HG03139 (cell line): Measurements from ENCODE around the gene RASA4.
"Not testable (repeated sequence)": the region's sequence is repeated elsewhere in the genome, so short reads cannot be mapped to it uniquely, and the experiment has no call there.

Experiments used
- ATAC-seq: cut with Tn5 transposase; IDR thresholded peaks from one replicate; pipeline ENCODE4 v1.9.1; 2021; ENCODE audit not compliant: unreplicated experiment

Gene RASA4

DNA sequence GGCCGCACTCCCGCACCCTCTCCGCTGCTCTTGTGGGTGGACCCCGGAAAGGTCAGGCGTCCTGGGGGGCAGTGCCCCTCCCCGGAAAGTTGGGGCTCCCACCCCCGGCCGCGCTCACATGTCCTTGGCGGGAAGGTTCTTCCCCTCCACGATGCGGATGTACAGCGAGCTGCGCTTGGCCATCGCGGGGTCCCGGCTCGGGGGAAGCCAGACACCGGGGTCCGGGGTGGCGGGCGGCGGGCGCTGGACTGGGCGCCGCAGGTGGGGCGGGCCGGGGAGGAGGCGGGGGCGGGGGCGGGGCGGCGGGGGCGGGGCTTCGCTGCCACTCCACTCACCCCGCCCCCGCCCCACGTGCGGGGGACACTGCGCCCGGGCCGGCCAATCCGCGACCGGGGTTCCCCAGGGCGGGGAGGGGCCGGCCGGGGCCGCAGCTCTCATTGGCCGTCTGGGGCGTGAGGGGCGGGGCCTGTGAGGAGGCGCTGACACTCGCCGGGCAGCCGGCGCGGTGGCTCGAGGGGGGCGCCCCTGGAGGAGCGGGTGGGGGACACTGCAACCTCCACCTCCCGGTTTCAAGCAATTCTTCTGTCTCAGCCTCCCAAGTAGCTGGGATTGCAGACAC is at the start of gene RASA4:
TSS of gene RASA4 (minus strand) at position 250 of the 619 bp plus-strand sequence. CDS start at position 183, 67 bp downstream.
- ATAC-seq: peak; percentile 69

DNA sequence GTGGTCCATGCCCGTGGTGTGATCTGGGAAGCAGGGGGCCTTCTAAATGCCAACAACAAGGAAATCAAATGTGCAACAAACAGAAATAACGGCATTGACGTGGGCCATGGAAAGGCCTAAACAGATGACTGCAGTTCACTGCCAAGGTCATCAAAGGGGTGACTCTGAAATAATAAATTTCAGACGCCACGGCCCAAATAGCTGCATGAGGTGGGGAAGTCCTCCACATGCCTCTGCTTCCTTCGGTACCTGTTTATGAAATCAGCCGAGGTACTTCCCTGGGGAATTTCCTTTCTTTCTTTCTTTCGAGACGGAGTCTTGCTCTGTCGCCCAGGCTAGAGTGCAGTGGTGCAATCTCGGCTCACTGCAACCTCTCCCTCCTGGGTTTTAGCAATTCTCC is 48.2 kb upstream of the RASA4 start:
- ATAC-seq: not testable (repeated sequence)

DNA sequence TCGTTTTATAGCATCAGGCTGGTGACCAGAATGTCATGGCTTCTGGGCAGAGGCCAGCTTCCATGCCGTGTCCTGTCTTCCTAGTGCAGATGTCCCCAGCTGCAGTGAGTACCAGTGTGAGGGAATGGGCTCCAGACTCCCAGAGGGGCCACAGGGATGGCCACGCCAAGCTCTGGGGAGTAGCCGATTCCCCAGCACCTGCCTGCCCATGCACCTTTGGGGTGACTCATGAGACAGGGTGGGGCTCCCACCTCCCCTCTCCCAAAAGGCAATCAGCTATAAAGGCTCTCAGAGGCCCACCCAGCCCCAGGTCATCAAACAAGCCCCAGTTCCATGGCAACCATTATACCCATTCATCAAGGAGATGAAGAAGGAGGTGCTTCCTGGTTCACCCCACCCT is 33.4 kb upstream of the RASA4 start, which contains the start of gene SPDYE2B:
TSS of gene SPDYE2B (plus strand) at position 396 of the 400 bp plus-strand sequence. CDS start 2,030 bp downstream, outside the sequence.
- ATAC-seq: not testable (repeated sequence)

DNA sequence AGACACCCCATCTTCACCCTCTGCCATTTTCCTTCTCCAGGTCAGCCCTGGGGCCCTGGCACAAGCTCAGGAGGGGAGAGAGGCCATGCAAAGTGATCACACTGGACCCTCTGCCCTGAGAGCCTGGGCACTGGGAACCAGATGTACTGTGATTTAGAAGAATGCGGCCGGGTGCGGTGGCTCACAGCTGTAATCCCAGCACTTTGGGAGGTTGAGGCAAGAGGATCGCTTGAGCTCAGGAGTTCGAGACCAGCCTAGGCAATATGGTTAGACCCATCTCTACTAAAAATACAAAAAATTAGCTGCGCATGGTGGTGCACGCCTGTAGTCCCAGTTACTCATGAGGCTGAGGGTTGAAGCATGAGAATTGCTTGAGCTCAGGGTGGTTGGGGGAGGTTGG is 31.3 kb upstream of the RASA4 start:
- not testable (repeated sequence) for ATAC-seq

DNA sequence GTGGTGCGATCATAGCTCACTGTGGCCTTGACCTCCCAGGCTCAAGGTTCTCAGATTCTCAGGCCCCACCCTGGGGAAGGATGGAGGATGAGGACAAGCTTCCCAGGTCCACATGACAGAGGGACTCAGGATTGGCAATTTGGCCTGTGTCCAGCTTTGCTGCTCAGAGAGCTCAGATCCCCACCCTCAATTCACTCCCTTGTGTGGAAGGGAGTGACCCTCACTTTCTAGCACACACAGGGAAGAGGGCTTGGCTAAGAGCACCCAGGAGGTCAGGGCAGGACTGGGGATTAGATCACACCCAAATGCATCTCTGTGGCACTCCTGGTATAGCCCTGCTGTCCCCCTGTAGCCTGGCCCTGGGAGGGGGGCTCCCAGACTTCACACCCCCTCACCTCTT is 26.8 kb upstream of the RASA4 start:
- ATAC-seq: not testable (repeated sequence)

DNA sequence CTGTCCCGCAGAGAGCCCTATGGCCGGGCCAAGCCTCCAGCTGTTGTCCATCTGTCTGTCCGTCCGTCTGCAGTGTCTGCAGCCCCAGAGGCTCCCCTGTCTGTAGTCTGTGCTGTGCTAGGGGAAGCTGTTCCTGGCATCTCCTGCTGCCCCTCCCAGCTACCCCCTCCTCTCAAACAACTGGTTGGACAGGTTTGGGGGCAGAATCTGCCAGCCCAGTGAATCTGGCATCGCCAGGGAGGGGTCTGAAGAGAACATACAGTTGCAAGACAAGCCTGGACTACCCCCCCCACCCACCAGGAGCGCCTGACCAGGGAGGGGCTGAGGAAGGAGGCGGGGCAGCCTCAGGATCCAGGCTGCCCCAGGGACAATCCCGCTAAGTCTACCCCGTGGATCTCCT is 26.1 kb upstream of the RASA4 start, which contains the start of gene UPK3BL1:
TSS of gene UPK3BL1 (minus strand) at position 101 of the 400 bp plus-strand sequence. CDS start at position 51, 50 bp downstream.
- ATAC-seq: not testable (repeated sequence)

DNA sequence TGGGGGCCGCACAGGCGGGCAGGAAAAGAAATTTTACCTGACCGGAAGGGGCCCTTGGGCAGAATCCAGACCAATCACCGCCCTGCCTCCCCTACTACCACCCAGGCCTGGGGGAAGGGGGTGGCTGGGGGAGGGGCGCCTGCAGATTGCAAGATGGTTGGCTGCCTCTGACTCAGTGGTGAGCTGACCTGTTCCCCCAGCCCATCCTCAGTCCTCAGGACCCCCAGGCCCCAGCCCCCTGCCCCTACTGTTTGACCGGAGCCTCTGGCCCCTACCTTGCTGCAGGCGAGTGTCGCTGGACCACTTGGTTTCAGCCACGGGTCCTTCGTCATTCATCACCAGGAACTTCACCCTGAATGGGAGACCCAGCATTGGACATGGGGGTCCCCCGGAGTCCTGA is 22.3 kb upstream of the RASA4 start:
- not testable (repeated sequence) for ATAC-seq

DNA sequence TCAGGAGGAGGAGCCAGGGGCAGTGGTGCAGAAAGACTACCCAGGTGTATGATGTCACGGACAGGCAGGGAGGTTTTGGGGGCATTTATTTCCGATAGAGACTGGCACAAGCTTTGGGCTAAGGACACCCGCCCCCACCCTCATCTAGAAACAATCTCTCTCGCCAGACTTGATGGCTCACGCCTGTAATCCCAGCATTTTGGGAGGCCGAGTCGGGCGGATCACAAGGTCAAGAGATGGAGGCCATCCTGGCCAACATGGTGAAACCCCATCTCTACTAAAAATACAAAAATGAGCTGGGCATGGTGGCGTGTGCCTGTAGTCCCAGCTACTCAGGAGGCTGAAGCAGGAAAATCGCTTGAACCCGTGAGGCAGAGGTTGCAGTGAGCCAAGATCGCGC is 20.4 kb upstream of the RASA4 start:
- ATAC-seq: not testable (repeated sequence)

DNA sequence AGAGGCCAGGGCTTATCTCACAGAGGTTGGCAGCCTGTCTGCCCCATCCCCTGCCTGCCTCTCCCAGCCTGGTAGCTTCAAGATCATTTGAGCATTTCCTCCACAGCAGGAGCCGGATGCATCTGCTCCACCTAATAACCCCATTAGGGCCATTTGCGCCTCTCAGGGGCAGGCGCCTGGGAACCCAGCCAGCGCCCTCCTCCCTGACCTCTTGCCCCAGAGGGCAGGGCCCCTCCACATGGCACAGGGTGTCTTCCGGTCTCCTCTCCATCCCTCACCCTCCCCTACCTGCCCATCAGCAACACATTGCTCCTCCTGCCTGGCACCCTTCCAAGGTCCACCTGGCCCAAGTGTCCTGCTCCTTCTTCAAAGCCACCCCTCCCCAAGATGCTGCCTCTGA is 18.8 kb upstream of the RASA4 start:
- not testable (repeated sequence) for ATAC-seq

DNA sequence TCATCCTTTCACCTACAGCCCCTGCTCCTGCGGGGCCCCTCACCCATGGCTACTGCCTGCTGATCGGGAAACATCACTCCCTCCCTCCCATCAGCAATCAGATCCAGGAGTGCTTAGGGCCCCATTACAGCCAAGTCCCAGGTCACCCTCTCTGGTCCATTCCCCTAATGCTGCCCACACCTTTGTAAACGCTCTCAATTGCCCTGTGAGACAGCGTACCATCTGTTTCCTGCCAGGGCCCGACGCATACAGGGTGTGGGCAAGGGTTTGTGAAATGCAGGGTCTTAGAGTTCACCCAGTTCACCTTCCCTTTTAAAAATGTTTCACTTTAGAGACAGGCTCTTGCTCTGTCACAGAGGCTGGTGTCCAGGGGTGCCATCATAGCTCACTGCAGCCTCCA is 17.7 kb upstream of the RASA4 start:
- not testable (repeated sequence) for ATAC-seq

DNA sequence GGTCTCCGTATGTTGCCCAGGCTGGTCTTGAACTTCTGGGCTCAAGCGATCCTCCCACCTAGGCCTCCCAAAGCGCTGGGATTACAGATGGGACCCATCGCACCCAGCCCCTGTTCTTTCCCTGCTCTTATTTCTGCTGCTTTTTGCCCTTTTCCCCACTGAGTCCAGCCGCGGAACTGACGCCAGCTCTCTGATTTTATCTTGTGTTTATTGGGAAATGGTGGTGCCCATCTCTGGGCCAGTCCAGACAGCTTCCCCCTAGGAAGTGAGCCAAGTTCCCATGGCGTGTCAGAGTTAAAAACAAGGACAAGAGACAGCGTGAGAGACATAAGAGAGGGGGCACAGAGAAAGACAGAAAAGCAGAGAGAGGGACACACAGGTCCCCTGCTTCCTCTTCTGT is 14.1 kb upstream of the RASA4 start:
- ATAC-seq: not testable (repeated sequence)

DNA sequence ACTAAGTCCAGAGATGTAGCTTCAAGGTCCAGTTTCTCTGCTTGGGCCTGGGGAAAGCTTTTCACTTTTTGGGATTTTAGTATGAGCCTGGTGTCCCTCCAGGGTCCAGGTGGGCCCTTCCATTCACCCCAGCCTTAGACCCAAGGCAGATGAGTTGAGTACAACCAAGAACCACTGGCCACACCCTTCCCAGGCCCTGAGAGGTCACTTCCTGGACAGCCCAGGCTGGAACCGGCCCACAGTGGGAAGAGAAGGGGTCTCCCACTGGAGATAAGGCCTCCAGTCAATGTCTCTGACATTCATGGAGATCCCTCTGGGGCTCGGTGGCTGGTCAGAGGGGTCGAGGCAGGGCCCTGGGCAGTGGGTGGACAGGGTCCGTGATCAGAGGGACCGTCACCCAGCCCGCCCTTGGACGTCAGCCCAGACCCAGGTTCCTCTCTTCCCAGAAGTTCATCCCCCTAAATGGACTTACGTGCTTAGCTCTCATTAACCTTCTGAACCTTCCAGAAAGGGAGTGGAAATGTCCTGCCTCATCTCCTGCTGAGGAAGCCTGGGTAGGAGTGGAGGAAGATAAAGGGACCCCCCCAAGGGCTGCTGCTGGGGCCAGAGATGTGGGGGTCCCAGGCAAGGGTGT is 10.8 kb upstream of the RASA4 start:
- not testable (repeated sequence) for ATAC-seq

DNA sequence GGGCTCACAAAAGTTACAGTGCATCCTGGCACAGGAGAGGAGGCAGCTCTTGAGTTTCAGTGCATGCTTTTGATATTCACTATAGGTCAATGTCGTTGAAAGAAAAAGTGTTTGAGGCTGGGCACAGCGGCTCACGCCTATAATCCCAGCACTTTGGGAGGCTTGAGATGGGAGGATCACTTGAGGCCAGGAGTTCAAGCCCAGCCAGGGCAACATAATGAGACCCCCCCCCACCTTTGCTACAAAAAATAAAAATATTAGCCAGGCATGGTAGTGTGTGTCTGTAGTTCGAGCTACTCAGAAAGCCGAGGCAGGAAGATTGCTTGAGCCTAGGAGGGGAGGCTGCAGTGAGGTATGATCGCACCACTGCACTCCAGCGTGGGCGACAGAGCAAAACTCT is 1.6 kb upstream of the RASA4 start:
- not testable (repeated sequence) for ATAC-seq

DNA sequence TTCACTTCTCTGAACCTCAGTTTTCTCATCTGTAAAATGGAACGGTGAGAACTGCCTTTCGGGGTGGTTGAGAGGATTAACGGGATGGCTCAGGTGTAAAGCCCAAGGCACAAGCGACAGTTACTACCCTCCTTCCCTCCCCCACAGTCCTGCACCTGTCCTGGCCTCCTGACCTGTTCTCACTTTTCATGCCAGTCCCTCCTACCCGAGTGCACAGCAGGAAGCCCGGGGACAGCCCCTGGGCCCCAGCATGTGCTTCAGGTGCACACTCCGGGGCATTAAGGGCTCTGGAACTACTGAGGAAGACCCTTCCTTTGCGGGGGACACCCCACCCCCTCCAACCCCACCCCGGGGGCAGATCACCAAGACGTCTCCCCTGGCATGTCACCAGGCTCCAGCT is 626 bp downstream of the RASA4 start:
- not testable (repeated sequence) for ATAC-seq

DNA sequence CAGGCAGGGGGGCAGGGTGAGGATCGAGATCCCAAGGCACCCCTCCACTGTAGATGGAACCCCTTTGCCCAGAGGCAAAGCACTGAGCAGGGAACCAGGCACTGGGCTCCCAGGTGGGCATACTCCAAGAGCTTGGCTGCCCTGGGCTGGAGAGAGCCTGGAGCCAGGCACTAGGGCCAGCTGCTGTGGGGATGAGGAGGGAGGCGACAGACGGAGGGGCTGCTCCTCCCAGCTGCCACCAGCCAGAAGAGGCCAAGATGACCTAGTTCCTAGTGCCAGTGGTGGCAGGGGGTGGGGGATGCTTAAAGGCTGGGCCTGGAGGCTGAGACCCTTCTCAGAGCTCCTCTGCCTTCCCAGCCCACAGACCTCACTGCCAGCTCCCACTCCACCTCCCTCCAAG is 1.7 kb downstream of the RASA4 start:
- not testable (repeated sequence) for ATAC-seq

DNA sequence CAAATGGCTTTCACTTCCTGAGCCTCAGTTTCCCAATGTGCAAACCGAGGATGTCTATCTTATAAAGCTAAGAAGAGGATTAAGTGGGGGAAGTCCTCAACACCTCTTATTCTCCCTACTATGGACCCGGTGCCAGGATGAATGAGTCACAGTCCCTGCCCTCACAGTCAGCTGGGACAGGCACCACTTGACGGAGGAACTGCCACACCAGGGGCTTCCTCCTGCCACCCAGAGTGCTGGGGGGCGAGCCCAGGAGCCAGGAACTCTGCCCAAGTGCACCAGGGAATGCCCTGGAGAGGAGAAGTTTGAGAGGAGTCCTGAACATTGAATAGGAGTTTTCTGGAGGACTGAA is 2.2 kb downstream of the RASA4 start:
- ATAC-seq: peak; percentile 11

DNA sequence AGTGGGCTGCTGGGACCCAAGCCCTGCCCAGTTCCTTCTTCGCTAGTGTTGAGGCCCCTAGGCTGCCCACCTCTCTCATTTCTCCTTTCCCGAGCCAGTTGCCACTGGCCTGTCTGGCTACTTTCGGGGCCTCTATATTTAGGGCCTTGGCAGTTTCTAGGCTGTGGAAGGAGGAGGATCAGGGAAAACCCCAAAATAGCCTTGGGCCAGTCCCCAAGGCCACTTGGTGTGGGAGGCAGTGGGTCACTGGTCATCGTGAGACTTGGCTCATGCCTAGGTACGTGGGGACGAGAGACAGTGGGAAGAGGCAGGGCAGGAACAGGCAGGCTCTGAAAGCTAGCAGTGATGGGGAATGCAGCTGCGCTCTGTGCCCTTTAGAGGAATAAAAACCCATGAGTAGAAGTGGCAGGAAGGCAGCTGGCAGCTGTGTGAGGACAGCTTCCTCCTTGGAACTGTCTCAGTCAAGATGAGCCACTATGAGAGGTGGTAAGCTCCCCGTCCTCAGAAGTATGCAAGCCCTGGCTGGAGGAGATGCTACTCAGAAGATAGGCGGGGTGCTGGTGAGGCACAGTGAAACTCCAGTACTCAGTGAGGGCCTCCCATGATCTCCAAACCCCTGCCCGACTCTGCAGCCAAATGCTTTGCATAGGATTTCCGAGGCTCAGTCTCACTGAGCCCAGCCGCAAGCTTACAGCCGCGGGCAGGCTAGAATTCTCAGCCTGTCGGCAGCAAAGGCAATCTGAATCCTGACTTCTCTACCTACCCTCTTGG is 2.8 kb downstream of the RASA4 start:
- peak; percentile 56 for ATAC-seq

DNA sequence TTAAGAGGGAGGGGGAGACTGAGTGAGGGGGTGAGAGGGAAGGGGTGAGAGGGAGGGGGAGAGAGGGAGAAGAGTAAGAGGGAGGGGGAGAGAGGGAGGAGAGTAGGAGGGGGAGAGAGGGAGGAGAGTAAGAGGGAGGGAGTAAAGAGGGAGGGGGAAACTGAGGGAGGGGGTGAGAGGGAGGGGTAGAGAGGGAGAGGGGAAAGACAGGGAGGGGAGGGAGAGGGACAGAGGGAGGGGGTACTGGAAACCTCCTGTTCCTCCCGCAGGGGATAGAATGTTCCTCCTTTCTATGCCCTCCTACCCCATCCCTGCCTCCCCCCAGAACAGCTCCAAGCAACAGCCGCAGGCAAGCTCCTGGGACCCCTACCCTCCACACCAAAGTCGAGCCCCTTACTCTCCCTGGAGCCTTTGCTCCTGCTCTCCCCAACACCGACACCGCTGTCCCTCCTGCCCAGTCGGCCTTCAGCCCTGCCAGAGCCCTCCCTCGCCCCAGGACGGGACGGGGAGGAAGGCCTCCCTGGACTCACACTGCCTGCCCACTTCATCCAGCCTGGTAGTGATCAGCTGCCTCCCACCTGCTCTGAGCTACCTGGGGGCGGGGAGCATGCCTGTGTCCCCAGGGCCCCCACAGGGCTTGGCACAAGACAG is 4.8 kb downstream of the RASA4 start:
- ATAC-seq: not testable (repeated sequence)

DNA sequence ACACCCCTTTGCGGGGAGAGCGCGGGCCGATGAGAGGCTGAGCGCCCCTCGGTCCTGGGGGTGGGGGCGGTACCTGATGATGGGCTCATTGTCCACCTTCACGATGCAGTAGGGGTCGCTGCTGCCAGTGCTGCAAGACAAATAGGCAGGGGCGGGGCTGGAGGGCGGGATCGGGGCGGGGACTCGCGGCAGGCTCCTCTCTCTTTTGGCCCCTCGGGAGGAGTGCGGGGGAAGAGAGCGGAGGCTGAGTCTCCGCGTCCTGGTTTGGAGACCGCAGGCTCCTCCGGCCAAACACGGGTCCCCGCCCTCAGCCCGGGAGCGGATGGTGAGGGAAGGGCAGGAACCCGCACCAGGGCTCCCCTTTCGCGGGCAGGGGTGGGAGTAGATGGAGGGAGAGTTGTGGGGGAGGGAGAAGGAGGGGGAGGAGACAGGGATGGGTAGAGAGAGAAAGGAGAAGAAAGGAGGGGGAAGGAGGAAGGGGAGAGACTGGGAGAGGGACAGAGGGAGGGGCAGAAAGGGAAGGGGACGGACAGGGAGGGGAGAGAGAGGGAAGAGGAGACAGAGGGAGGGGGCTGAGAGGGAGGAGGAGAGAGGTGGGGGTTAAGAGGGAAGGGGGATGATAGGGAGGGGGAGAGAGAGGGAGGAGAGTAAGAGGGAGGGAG is 5.4 kb downstream of the RASA4 start:
- peak; percentile 35 for ATAC-seq

DNA sequence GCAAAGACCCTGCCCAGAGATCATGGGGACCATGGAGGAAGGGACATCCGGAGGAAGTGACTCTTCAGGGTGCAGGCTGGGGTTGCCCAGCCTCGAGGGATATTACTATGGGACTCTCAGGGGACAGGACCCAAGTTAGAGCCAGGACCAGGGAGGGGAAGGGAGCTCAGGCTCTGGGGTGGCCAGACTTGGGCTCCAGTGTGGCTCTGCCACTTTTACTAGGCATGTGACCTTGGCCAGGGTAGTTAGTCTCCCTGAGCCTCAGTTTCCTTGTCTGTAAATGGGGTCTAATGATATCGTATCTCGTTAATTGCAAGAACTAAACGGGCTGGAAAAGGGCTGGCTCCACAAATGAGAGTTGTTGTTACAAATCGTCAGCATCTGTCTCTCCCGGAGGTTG is 6.1 kb downstream of the RASA4 start:
- ATAC-seq: not testable (repeated sequence)

DNA sequence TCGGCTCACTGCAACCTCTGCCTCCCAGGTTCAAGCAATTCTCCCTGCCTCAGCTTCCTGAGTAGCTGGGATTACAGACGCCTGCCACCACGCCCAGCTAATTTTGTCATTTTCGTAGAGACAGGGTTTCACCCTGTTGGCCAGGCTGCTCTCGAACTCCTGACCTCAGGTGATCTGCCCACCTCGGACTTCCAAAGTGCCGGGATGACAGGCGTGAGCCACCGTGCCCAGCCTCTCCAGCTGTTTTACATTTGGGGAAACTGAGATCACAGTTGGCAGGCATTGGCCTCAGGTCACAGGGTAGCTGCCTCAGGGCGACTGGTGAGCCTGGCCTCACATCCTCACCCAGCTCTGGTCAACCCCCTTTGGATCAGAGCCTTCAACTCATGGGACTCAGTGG is 6.8 kb downstream of the RASA4 start:
- not testable (repeated sequence) for ATAC-seq
